Panc1 (cell line): ENCODE data around the gene CDKN1C. TPM values are rescaled to one million over a fixed set of nuclear protein-coding genes. Genes with fewer than 3 reads are reported as not detected.

Experiments
- ATAC-seq: fragments of 200-7000 bp; cut with Tn5 transposase; 2 replicates; pipeline ENCODE4 v1.9.1; 2020; ENCODE audit warnings: mild to moderate bottlenecking, moderate library complexity
- BruUV-seq: library from RNA; stranded (reverse); fragments of 400-500 nt; replicated peaks from 2 replicates; lab custom pipeline; 2021; lab: Mats Ljungman, UMichigan
- CTCF ChIA-PET: fragments of 300-600 bp; sonication (Branson Sonifier 250); formaldehyde crosslinking; loops from one replicate; lab custom pipeline; 2022; ENCODE audit warnings: antibody characterized with exemption; lab: Charles Lee
- POLR2A ChIA-PET: fragments of 300-600 bp; sonication (Branson Sonifier 250); formaldehyde crosslinking; loops from one replicate; lab custom pipeline; 2022; ENCODE audit warnings: antibody characterized with exemption; lab: Charles Lee
- DNase-seq: peaks from one replicate; pipeline ENCODE4 v3.0.0-alpha.2; 2010; ENCODE audit warnings: low read depth, low spot score
- H3K27ac ChIP-seq: 2 replicates; pipeline ENCODE4 v1.5.1; 2011; ENCODE audit warnings: mild to moderate bottlenecking, low read length, inconsistent platforms
- H3K27me3 ChIP-seq: fragments of 200-500 bp; sonication (Bioruptor generic); 2 replicates; pipeline ENCODE4 v1.6.0; 2014; ENCODE audit warnings: low read length, inconsistent platforms; ENCODE audit not compliant: control insufficient read depth, insufficient read depth
- H3K36me3 ChIP-seq: fragments of 200-500 bp; sonication (Bioruptor generic); 2 replicates; pipeline ENCODE4 v1.5.1; 2014; ENCODE audit warnings: inconsistent platforms, mild to moderate bottlenecking, low read length, moderate library complexity; ENCODE audit not compliant: control insufficient read depth, insufficient read depth
- H3K4me1 ChIP-seq: 2 replicates; pipeline ENCODE4 v1.5.1; 2011; ENCODE audit warnings: inconsistent platforms, mild to moderate bottlenecking, low read length, moderate library complexity; ENCODE audit not compliant: control insufficient read depth, insufficient read depth
- H3K4me3 ChIP-seq, 2 experiments: 2 replicates each; pipeline ENCODE4 v1.5.1; 2011 to 2012; ENCODE audit warnings: low read depth in 2 of 2, low read length in 2 of 2, mild to moderate bottlenecking in 2 of 2, inconsistent platforms in 1 of 2, moderate library complexity in 1 of 2
- H3K9me3 ChIP-seq: fragments of 200-500 bp; sonication (Bioruptor generic); 2 replicates; pipeline ENCODE4 v1.5.1; 2014; ENCODE audit warnings: low read depth, mild to moderate bottlenecking, inconsistent platforms, low read length, moderate library complexity; ENCODE audit not compliant: control insufficient read depth, insufficient read depth
- CTCF ChIP-seq: fragments of 450-650 bp; IDR thresholded peaks from 2 replicates; pipeline ENCODE4 v1.5.1; 2017; ENCODE audit warnings: mild to moderate bottlenecking
- POLR2AphosphoS5 ChIP-seq: IDR thresholded peaks from 2 replicates; pipeline ENCODE4 v1.6.1; 2012; ENCODE audit warnings: mild to moderate bottlenecking, low read depth, low read length, moderate library complexity
- REST ChIP-seq, 2 experiments: IDR thresholded peaks; 2 replicates each; pipeline ENCODE4 v1.6.1; 2011 to 2012; ENCODE audit warnings: low read depth in 2 of 2, control low read depth in 1 of 2, low read length in 1 of 2, mild to moderate bottlenecking in 1 of 2, moderate library complexity in 1 of 2; ENCODE audit not compliant: insufficient read depth in 1 of 2
- SIN3A ChIP-seq: IDR thresholded peaks from 2 replicates; pipeline ENCODE4 v1.6.1; 2012; ENCODE audit warnings: low read depth, mild to moderate bottlenecking, low read length, moderate library complexity, borderline replicate concordance; ENCODE audit not compliant: insufficient read depth
- TCF7L2 ChIP-seq: IDR thresholded peaks from 2 replicates; pipeline ENCODE4 v1.6.1; 2011; ENCODE audit warnings: mild to moderate bottlenecking, low read depth, low read length, inconsistent platforms
- in situ Hi-C: cut with HindIII; loops from 2 replicates; pipeline ENCODE4 v1.10.0; 2016; ENCODE audit warnings: low sequenced_read_pairs, low pct_unique_long_range_greater_than_20kb
- intact Hi-C: fragments of 100-400 bp; cut with micrococcal nuclease; formaldehyde crosslinking; loops from one replicate; pipeline ENCODE4 v1.10.0; 2022; ENCODE audit not compliant: unreplicated experiment
- total RNA-seq: library from RNA; stranded (reverse); gene quantifications from one replicate; pipeline ENCODE4 v1.2.1, GENCODE V29; 2021; ENCODE audit not compliant: unreplicated experiment

CDKN1C gene
- total RNA-seq, 1 experiment from 2014 or later, result 4.6 TPM

GRCh38 chr11:2881981-2882375 lies 3.6 kb downstream of the CDKN1C start:
- Histone ChIP-seq H3K4me1 (peaks cover 2% of the 10 kb centered on the region; the same call in 1 of the 2 replicates), H3K27ac (no peak overlapping the region), H3K36me3 (no peaks in the 10 kb centered on the region), H3K27me3 (no peaks in the 10 kb centered on the region), H3K9me3 (no peaks in the 10 kb centered on the region), H3K4me3 (no peak overlapping the region)
- DNase-seq (no peak), ATAC-seq (no peak)
- ChIA-PET POLR2A (no interaction called here), CTCF (interaction anchor here (0.5 to 1.6 kb wide), 2 partner anchors 349 to 471 kb away, joined by 6 to 8 read pairs; no protein-coding TSS in a partner anchor)
- no peak for TF ChIP-seq POLR2AphosphoS5
- TF ChIP-seq REST (IDR thresholded peaks at IDR 0.05; ENCODE audit: insufficient read depth in 1 of 2, low read depth in 2 of 2, low read length in 1 of 2), result no peak
- no peak for TF ChIP-seq CTCF
- no peak for TF ChIP-seq SIN3A
- TF ChIP-seq TCF7L2, result no peak
- intact Hi-C loops (loop anchor here (10.0 kb wide), 1 partner anchor 187 kb away; the partner anchor contains the start of gene KCNQ1OT1), in situ Hi-C loops (no loop called here)
- BruUV-seq, result no TSS peak

- ChIA-PET POLR2A (interaction anchor here (0.5 kb wide), 1 partner anchor 214 kb away, joined by 3 read pairs; no protein-coding TSS in a partner anchor), CTCF (interaction anchor here (0.5 to 1.6 kb wide), 2 partner anchors 349 to 471 kb away, joined by 6 to 8 read pairs; no protein-coding TSS in a partner anchor)
- no peak for TF ChIP-seq REST (IDR thresholded peaks at IDR 0.05; ENCODE audit: insufficient read depth in 1 of 2, low read depth in 2 of 2, low read length in 1 of 2)
- no TSS peak for BruUV-seq
- Histone ChIP-seq H3K27me3 (no peaks in the 10 kb centered on the region), H3K4me1 (peaks cover 2% of the 10 kb centered on the region; the same call in 1 of the 2 replicates), H3K4me3 (no peak overlapping the region), H3K27ac (no peak overlapping the region), H3K36me3 (no peaks in the 10 kb centered on the region), H3K9me3 (no peaks in the 10 kb centered on the region)
- in situ Hi-C loops (no loop called here), intact Hi-C loops (loop anchor here (10.0 kb wide), 1 partner anchor 187 kb away; the partner anchor contains the start of gene KCNQ1OT1)
- DNase-seq (no peak), ATAC-seq (no peak)
Observed at GRCh38 chr11:2881076-2881980, 4.2 kb downstream of the CDKN1C start.
